ENCODE results near the gene GPR156. TPM values are rescaled to one million over a fixed set of nuclear protein-coding genes. Genes with fewer than 3 reads are reported as not detected.
A peak's percentile ranks its signal among the peaks of the same experiment; 100 is the strongest.

The GPR156 gene
- total and polyA plus RNA-seq, 3 donors from 2014 or later: 5.5 to 12.7 (median 7.3) TPM

GRCh38 chr3:120203016-120203415 lies 82.0 kb downstream of the GPR156 start:
- intact Hi-C loops (cut with DNase I; ENCODE audit: low total_unique reads): no loop called here
- TF ChIP-seq POLR2A (IDR thresholded peaks at IDR 0.05) (no peak), CTCF (IDR thresholded peaks at IDR 0.05) (no peak)
- Histone ChIP-seq H3K4me3 (no peak overlapping the region), H3K4me1 (peaks cover 9% of the 10 kb centered on the region), H3K9me3 (no peaks in the 10 kb centered on the region), H3K27ac (peak overlapping the region; percentile 9 to 19), H3K36me3 (ENCODE audit: low read depth, missing control alignments) (no peaks in the 10 kb centered on the region), H3K27me3 (no peaks in the 10 kb centered on the region)
- WGBS, 2 donors: 29 to 32% methylated on average over 2 of the region's 2 CpGs
- DNase-seq: peak; percentile 54

- 66 to 85% methylated on average over 2 of the region's 2 CpGs for WGBS, 2 donors
Measured at GRCh38 chr3:120202363-120202762, 82.7 kb downstream of the GPR156 start.

GRCh38 chr3:120200493-120201235 lies 84.4 kb downstream of the GPR156 start:
- H3K9me3 ChIP-seq: no peaks in the 10 kb centered on the region
- WGBS, 2 donors: 92 to 93% methylated on average over 6 of the region's 6 CpGs
- TF ChIP-seq POLR2A (IDR thresholded peaks at IDR 0.05) (no peak), CTCF (IDR thresholded peaks at IDR 0.05) (no peak)
- intact Hi-C loops (cut with DNase I; ENCODE audit: low total_unique reads): no loop called here
- H3K27ac ChIP-seq: no peak overlapping the region
- H3K27me3 ChIP-seq: no peaks in the 10 kb centered on the region
- peaks cover 9% of the 10 kb centered on the region for H3K4me1 ChIP-seq
- H3K4me3 ChIP-seq: no peak overlapping the region
- H3K36me3 ChIP-seq (ENCODE audit: low read depth, missing control alignments): no peaks in the 10 kb centered on the region
- DNase-seq: no peak

More at GRCh38 chr3:120202363-120202762, 82.7 kb downstream of the GPR156 start:
- H3K4me1 ChIP-seq: peaks cover 9% of the 10 kb centered on the region
- peak overlapping the region in 1 of 2 donors; percentile 9 for H3K27ac ChIP-seq
- no peaks in the 10 kb centered on the region for H3K27me3 ChIP-seq
- no peaks in the 10 kb centered on the region for H3K36me3 ChIP-seq (ENCODE audit: low read depth, missing control alignments)
- no peak overlapping the region for H3K4me3 ChIP-seq
- no peak for TF ChIP-seq POLR2A (IDR thresholded peaks at IDR 0.05)
- TF ChIP-seq CTCF (IDR thresholded peaks at IDR 0.05): no peak
- peak; percentile 74 for DNase-seq
- intact Hi-C loops (cut with DNase I; ENCODE audit: low total_unique reads): no loop called here
- no peaks in the 10 kb centered on the region for H3K9me3 ChIP-seq

GRCh38 chr3:120198305-120198878 lies 86.6 kb downstream of the GPR156 start:
- Histone ChIP-seq H3K9me3 (no peaks in the 10 kb centered on the region), H3K27me3 (no peaks in the 10 kb centered on the region), H3K4me1 (peaks cover 5% of the 10 kb centered on the region), H3K36me3 (ENCODE audit: low read depth, missing control alignments) (no peaks in the 10 kb centered on the region), H3K27ac (no peak overlapping the region), H3K4me3 (no peak overlapping the region)
- 77 to 78% methylated on average over 3 of the region's 3 CpGs for WGBS, 2 donors
- no peak for TF ChIP-seq POLR2A (IDR thresholded peaks at IDR 0.05)
- TF ChIP-seq CTCF (IDR thresholded peaks at IDR 0.05): no peak
- no peak for DNase-seq
- intact Hi-C loops (cut with DNase I; ENCODE audit: low total_unique reads): no loop called here

Data from testis (tissue), 3 donors.